Stimulated activated naive B cell treated with anti-CD40 and anti-IgM and Interleukin-4, amounts not matched to agents 10 μg/mL and 1 μg/mL and 100 μg/mL, for 72 hours (primary cell): Measurements from ENCODE around the gene PROCA1.
"Not testable (repeated sequence)": the region's sequence is repeated elsewhere in the genome, so short reads cannot be mapped to it uniquely, and the experiment has no call there.

Experiments used
- ATAC-seq, 2 donors: fragments of 150-1000 bp; cut with Tn5 transposase; replicated peaks; 2 replicates each; pipeline ENCODE4 v1.10.0; 2021; ENCODE audit warnings: moderate library complexity in 1 of 2
- DNase-seq: peaks from one replicate; pipeline ENCODE4 v3.0.0; 2021
- H3K27ac Mint-ChIP-seq: one replicate; pipeline ENCODE4 v1.8.0; 2022; ENCODE audit warnings: mild to moderate bottlenecking, mixed read lengths
- H3K27me3 Mint-ChIP-seq, 2 donors: one replicate each; pipeline ENCODE4 v1.8.0; 2022; ENCODE audit warnings: mixed read lengths in 2 of 2
- H3K36me3 Mint-ChIP-seq, 2 donors: one replicate each; pipeline ENCODE4 v1.8.0; 2022; ENCODE audit warnings: mixed read lengths in 2 of 2, mild to moderate bottlenecking in 1 of 2
- H3K4me1 Mint-ChIP-seq, 2 donors: one replicate each; pipeline ENCODE4 v1.8.0; 2022; ENCODE audit warnings: mixed read lengths in 2 of 2, mild to moderate bottlenecking in 1 of 2
- H3K4me3 Mint-ChIP-seq, 2 donors: one replicate each; pipeline ENCODE4 v1.8.0; 2022; ENCODE audit warnings: mild to moderate bottlenecking in 2 of 2, mixed read lengths in 2 of 2, moderate library complexity in 1 of 2
- H3K9me3 Mint-ChIP-seq, 2 donors: one replicate each; pipeline ENCODE4 v1.8.0; 2022; ENCODE audit warnings: mixed read lengths in 2 of 2, mild to moderate bottlenecking in 1 of 2

Gene PROCA1

GRCh38 chr17:28725166-28725659 is 13.5 kb upstream of the PROCA1 start:
- ATAC-seq, result no peak
- Mint-ChIP-seq H3K9me3 (peaks cover 0 to 2% of the 10 kb centered on the region in 2 donors), H3K27me3 (no peaks in the 10 kb centered on the region), H3K4me3 (peak overlapping the region; percentile 98 to 99), H3K36me3 (peaks cover 41 to 64% of the 10 kb centered on the region in 2 donors), H3K4me1 (peaks cover 50 to 73% of the 10 kb centered on the region in 2 donors), H3K27ac (peak overlapping the region; percentile 97)
- DNase-seq, result no peak

- no peaks in the 10 kb centered on the region for H3K27me3 Mint-ChIP-seq
- peaks cover 50 to 70% of the 10 kb centered on the region in 2 donors for H3K4me1 Mint-ChIP-seq
- peak overlapping the region; percentile 98 to 99 for H3K4me3 Mint-ChIP-seq
- H3K27ac Mint-ChIP-seq, result peak overlapping the region; percentile 97
- H3K9me3 Mint-ChIP-seq, result peaks cover 0 to 2% of the 10 kb centered on the region in 2 donors
- peaks cover 46 to 67% of the 10 kb centered on the region in 2 donors for H3K36me3 Mint-ChIP-seq
- no peak for ATAC-seq
- DNase-seq, result peak; percentile 43
Measured at GRCh38 chr17:28724500-28725165, 12.9 kb upstream of the PROCA1 start.

GRCh38 chr17:28723836-28724499 is 12.3 kb upstream of the PROCA1 start:
- ATAC-seq, H3K27me3 Mint-ChIP-seq, DNase-seq, H3K9me3 Mint-ChIP-seq: not testable (repeated sequence)
- H3K27ac Mint-ChIP-seq, result peak overlapping the region; percentile 97
- H3K4me1 Mint-ChIP-seq, result peaks cover 49 to 69% of the 10 kb centered on the region in 2 donors
- H3K36me3 Mint-ChIP-seq, result peaks cover 45 to 66% of the 10 kb centered on the region in 2 donors
- peak overlapping the region; percentile 99 for H3K4me3 Mint-ChIP-seq

GRCh38 chr17:28723159-28723835 is 11.6 kb upstream of the PROCA1 start:
- DNase-seq (no peak), ATAC-seq (no peak)
- Mint-ChIP-seq H3K27me3 (no peaks in the 10 kb centered on the region), H3K4me3 (peak overlapping the region; percentile 99), H3K27ac (peak overlapping the region; percentile 59), H3K9me3 (no peaks in the 10 kb centered on the region), H3K4me1 (peaks cover 52 to 70% of the 10 kb centered on the region in 2 donors), H3K36me3 (peaks cover 45 to 68% of the 10 kb centered on the region in 2 donors)

GRCh38 chr17:28722417-28723158 is 10.9 kb upstream of the PROCA1 start:
- H3K4me3 Mint-ChIP-seq, result peak overlapping the region; percentile 99 to 100
- peaks cover 56 to 69% of the 10 kb centered on the region in 2 donors for H3K4me1 Mint-ChIP-seq
- DNase-seq (no peak), ATAC-seq (no peak)
- peaks cover 45 to 69% of the 10 kb centered on the region in 2 donors for H3K36me3 Mint-ChIP-seq
- H3K27ac Mint-ChIP-seq, result peak overlapping the region; percentile 100
- no peaks in the 10 kb centered on the region for H3K27me3 Mint-ChIP-seq
- H3K9me3 Mint-ChIP-seq, result no peaks in the 10 kb centered on the region

GRCh38 chr17:28720997-28721329 is 9.3 kb upstream of the PROCA1 start:
- H3K9me3 Mint-ChIP-seq, H3K27me3 Mint-ChIP-seq, ATAC-seq, DNase-seq: not testable (repeated sequence)
- Mint-ChIP-seq H3K27ac (peak overlapping the region; percentile 100), H3K4me3 (peak overlapping the region; percentile 99 to 100), H3K4me1 (peaks cover 52 to 64% of the 10 kb centered on the region in 2 donors), H3K36me3 (peaks cover 45 to 64% of the 10 kb centered on the region in 2 donors)

- Mint-ChIP-seq H3K27me3 (no peaks in the 10 kb centered on the region), H3K4me3 (peak overlapping the region; percentile 99 to 100), H3K36me3 (peaks cover 43 to 64% of the 10 kb centered on the region in 2 donors), H3K27ac (peak overlapping the region; percentile 100), H3K9me3 (no peaks in the 10 kb centered on the region), H3K4me1 (peaks cover 53 to 63% of the 10 kb centered on the region in 2 donors)
- ATAC-seq (no peak), DNase-seq (no peak)
Measured at GRCh38 chr17:28720247-28720996, 8.7 kb upstream of the PROCA1 start.

GRCh38 chr17:28719021-28719433 is 7.3 kb upstream of the PROCA1 start:
- Mint-ChIP-seq H3K4me1 (peaks cover 48 to 59% of the 10 kb centered on the region in 2 donors), H3K27ac (peak overlapping the region; percentile 100), H3K4me3 (peak overlapping the region; percentile 99 to 100), H3K27me3 (no peaks in the 10 kb centered on the region), H3K36me3 (peaks cover 33 to 64% of the 10 kb centered on the region in 2 donors), H3K9me3 (no peaks in the 10 kb centered on the region)
- ATAC-seq, result peak; percentile 0 to 1
- no peak for DNase-seq

GRCh38 chr17:28718333-28719020 is 6.8 kb upstream of the PROCA1 start:
- peak overlapping the region; percentile 87 for H3K4me3 Mint-ChIP-seq
- H3K27ac Mint-ChIP-seq, result peak overlapping the region; percentile 95
- H3K9me3 Mint-ChIP-seq, result no peaks in the 10 kb centered on the region
- H3K27me3 Mint-ChIP-seq, result no peaks in the 10 kb centered on the region
- ATAC-seq (no peak), DNase-seq (no peak)
- peaks cover 31 to 62% of the 10 kb centered on the region in 2 donors for H3K36me3 Mint-ChIP-seq
- H3K4me1 Mint-ChIP-seq, result peaks cover 42 to 53% of the 10 kb centered on the region in 2 donors

GRCh38 chr17:28717578-28718332 is 6.1 kb upstream of the PROCA1 start, which contains the start of gene RAB34:
RAB34 (minus strand) TSS chr17:28717868; CDS start chr17:28717266, 602 bp downstream.
- Mint-ChIP-seq H3K4me3 (peak within 1 kb of the TSS; percentile 87), H3K27ac (peak within 1 kb of the TSS; percentile 95), H3K9me3 (no peaks in the 10 kb centered on the region), H3K36me3 (peaks cover 31 to 57% of the 10 kb centered on the region in 2 donors), H3K27me3 (no peaks in the 10 kb centered on the region), H3K4me1 (peaks cover 38 to 51% of the 10 kb centered on the region in 2 donors)
- DNase-seq (peak; percentile 41), ATAC-seq (peak; percentile 28 to 33)

- Mint-ChIP-seq H3K36me3 (peaks cover 24 to 52% of the 10 kb centered on the region in 2 donors), H3K4me3 (peak overlapping the region; percentile 74 to 87), H3K27me3 (no peaks in the 10 kb centered on the region)
Measured at GRCh38 chr17:28716740-28717577, 5.3 kb upstream of the PROCA1 start.

More at GRCh38 chr17:28716740-28717577, 5.3 kb upstream of the PROCA1 start:
- ATAC-seq (no peak), DNase-seq (no peak)
- H3K9me3 Mint-ChIP-seq, result no peaks in the 10 kb centered on the region
- H3K4me1 Mint-ChIP-seq, result peaks cover 36 to 52% of the 10 kb centered on the region in 2 donors
- H3K27ac Mint-ChIP-seq, result peak overlapping the region; percentile 56
